ENCODE measurements around the gene PRLR.

DNA sequence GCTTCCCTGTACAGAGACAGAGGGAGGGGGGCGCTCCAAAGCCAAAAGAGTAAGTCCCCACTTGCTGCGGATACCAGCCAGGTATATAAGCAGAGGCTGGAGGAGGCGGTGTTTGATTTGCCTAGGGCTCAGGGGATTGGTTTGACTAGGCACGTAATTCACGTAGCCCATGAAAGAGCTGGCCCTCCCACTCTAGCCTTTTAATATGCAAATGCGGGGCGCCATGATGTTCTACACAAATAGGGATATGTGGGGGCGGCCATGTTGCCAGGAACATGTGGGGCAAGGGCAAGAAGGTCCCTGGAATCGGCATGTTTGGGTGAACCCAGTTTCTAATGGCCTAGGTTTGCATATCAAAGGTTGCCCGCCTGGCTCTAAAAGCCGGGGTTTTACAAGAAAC, 3.3 kb upstream of the PRLR start:
- TF ChIP-seq, protein P1, sequence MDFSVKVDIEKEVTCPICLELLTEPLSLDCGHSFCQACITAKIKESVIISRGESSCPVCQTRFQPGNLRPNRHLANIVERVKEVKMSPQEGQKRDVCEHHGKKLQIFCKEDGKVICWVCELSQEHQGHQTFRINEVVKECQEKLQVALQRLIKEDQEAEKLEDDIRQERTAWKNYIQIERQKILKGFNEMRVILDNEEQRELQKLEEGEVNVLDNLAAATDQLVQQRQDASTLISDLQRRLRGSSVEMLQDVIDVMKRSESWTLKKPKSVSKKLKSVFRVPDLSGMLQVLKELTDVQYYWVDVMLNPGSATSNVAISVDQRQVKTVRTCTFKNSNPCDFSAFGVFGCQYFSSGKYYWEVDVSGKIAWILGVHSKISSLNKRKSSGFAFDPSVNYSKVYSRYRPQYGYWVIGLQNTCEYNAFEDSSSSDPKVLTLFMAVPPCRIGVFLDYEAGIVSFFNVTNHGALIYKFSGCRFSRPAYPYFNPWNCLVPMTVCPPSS (IDR thresholded peaks at IDR 0.05) = no peak
- TF ChIP-seq TSC22D2 (CRISPR knock-in tag; IDR thresholded peaks at IDR 0.05; ENCODE audit: borderline replicate concordance) = no peak
- no peak for TF ChIP-seq GABPA (IDR thresholded peaks at IDR 0.05; ENCODE audit: low read depth, low read length)
- no peak for TF ChIP-seq GABPA (CRISPR knock-in tag; IDR thresholded peaks at IDR 0.05; ENCODE audit: low read depth)
- TF ChIP-seq ZNF510 (CRISPR knock-in tag; IDR thresholded peaks at IDR 0.05; ENCODE audit: low read depth) = no peak
- no peak for TF ChIP-seq ZEB1 (IDR thresholded peaks at IDR 0.05; ENCODE audit: insufficient replicate concordance, low read depth)
- no peak for TF ChIP-seq POLR2A (IDR thresholded peaks at IDR 0.05; ENCODE audit: insufficient read depth in 1 of 2, low read depth in 2 of 2, low read length in 2 of 2)
- no peak for TF ChIP-seq SRSF9 (IDR thresholded peaks at IDR 0.05; ENCODE audit: borderline replicate concordance, insufficient read depth, low read depth, low read length, poor library complexity, severe bottlenecking)
- TF ChIP-seq ZNF83 (CRISPR knock-in tag; IDR thresholded peaks at IDR 0.05; ENCODE audit: borderline replicate concordance) = no peak
- TF ChIP-seq CHD2 (IDR thresholded peaks at IDR 0.05; ENCODE audit: low read depth, low read length) = no peak
- no peak for TF ChIP-seq NFE2 (CRISPR knock-in tag; IDR thresholded peaks at IDR 0.05)
- no peak for TF ChIP-seq ARHGAP35 (CRISPR knock-in tag; IDR thresholded peaks at IDR 0.05; ENCODE audit: borderline replicate concordance)
- no peak for TF ChIP-seq ZHX1 (CRISPR knock-in tag; IDR thresholded peaks at IDR 0.05; ENCODE audit: low read depth)
- TF ChIP-seq RXRA (CRISPR knock-in tag; IDR thresholded peaks at IDR 0.05) = no peak
- TF ChIP-seq RNF2 (conservative IDR thresholded peaks at IDR 0.05; ENCODE audit: low read depth) = no peak
